ENCODE data around the gene GOLGA8S. TPM values are rescaled to one million over a fixed set of nuclear protein-coding genes. Genes with fewer than 3 reads are reported as not detected.
"Not testable (repeated sequence)": the region's sequence is repeated elsewhere in the genome, so short reads cannot be mapped to it uniquely, and the experiment has no call there.

Gene GOLGA8S
- polyA plus RNA-seq, 1 donor from 2014 or later: not detected

DNA sequence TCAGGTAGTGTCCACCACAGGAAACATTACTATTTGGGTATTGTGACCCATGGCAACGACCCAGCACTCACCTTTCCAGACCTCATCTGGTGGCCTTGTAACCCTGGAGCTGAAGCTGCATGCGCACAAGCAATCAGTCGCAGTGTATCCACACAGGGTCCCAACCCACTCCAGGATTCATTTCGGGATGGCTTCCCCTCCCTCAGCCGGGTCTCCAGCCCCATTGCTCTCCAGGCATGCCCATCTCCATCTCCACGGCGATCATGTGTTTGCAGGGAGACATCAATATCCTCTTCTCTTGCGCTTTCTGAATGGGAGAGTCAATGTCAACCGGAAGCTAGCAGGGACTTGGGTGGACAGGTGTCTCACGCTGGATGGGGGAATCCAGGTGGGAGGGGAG lies 57.3 kb downstream of the GOLGA8S start:
- no peaks in the 10 kb centered on the region for H3F3A ChIP-seq (ENCODE audit: insufficient read depth, low read length, poor library complexity, severe bottlenecking)
- TF ChIP-seq EZH2 (IDR thresholded peaks at IDR 0.05; ENCODE audit: borderline replicate concordance, insufficient read depth, low read length, poor library complexity, severe bottlenecking): no peak
- TF ChIP-seq EP300 (conservative IDR thresholded peaks at IDR 0.05; ENCODE audit: poor library complexity, severe bottlenecking): no peak
- TF ChIP-seq, protein P1, sequence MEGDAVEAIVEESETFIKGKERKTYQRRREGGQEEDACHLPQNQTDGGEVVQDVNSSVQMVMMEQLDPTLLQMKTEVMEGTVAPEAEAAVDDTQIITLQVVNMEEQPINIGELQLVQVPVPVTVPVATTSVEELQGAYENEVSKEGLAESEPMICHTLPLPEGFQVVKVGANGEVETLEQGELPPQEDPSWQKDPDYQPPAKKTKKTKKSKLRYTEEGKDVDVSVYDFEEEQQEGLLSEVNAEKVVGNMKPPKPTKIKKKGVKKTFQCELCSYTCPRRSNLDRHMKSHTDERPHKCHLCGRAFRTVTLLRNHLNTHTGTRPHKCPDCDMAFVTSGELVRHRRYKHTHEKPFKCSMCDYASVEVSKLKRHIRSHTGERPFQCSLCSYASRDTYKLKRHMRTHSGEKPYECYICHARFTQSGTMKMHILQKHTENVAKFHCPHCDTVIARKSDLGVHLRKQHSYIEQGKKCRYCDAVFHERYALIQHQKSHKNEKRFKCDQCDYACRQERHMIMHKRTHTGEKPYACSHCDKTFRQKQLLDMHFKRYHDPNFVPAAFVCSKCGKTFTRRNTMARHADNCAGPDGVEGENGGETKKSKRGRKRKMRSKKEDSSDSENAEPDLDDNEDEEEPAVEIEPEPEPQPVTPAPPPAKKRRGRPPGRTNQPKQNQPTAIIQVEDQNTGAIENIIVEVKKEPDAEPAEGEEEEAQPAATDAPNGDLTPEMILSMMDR (IDR thresholded peaks at IDR 0.05; ENCODE audit: poor library complexity, severe bottlenecking): no peak
- TF ChIP-seq SMC3 (conservative IDR thresholded peaks at IDR 0.05; ENCODE audit: poor library complexity): no peak
- no peak for TF ChIP-seq TAF1 (IDR thresholded peaks at IDR 0.05; ENCODE audit: low read depth)
- no peak for TF ChIP-seq POLR2AphosphoS5 (IDR thresholded peaks at IDR 0.05)
- TF ChIP-seq, protein P2, sequence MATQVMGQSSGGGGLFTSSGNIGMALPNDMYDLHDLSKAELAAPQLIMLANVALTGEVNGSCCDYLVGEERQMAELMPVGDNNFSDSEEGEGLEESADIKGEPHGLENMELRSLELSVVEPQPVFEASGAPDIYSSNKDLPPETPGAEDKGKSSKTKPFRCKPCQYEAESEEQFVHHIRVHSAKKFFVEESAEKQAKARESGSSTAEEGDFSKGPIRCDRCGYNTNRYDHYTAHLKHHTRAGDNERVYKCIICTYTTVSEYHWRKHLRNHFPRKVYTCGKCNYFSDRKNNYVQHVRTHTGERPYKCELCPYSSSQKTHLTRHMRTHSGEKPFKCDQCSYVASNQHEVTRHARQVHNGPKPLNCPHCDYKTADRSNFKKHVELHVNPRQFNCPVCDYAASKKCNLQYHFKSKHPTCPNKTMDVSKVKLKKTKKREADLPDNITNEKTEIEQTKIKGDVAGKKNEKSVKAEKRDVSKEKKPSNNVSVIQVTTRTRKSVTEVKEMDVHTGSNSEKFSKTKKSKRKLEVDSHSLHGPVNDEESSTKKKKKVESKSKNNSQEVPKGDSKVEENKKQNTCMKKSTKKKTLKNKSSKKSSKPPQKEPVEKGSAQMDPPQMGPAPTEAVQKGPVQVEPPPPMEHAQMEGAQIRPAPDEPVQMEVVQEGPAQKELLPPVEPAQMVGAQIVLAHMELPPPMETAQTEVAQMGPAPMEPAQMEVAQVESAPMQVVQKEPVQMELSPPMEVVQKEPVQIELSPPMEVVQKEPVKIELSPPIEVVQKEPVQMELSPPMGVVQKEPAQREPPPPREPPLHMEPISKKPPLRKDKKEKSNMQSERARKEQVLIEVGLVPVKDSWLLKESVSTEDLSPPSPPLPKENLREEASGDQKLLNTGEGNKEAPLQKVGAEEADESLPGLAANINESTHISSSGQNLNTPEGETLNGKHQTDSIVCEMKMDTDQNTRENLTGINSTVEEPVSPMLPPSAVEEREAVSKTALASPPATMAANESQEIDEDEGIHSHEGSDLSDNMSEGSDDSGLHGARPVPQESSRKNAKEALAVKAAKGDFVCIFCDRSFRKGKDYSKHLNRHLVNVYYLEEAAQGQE (IDR thresholded peaks at IDR 0.05; ENCODE audit: borderline replicate concordance): no peak
- TF ChIP-seq MXI1 (conservative IDR thresholded peaks at IDR 0.05; ENCODE audit: poor library complexity, severe bottlenecking): no peak
- TF ChIP-seq RAD21 (conservative IDR thresholded peaks at IDR 0.05): no peak
- no peak overlapping the region for H2AFZ ChIP-seq (ENCODE audit: low read depth, low read length)
- no peaks in the 10 kb centered on the region for H3K36me3 ChIP-seq (ENCODE audit: insufficient read depth, low read length)
- no peaks in the 10 kb centered on the region for H3K27me3 ChIP-seq (ENCODE audit: insufficient read depth, low read depth, low read length)
- H3K79me2 ChIP-seq (replicated peaks; ENCODE audit: insufficient read depth, low read length): no peaks in the 10 kb centered on the region
- H3K27ac ChIP-seq (ENCODE audit: low read length): no peak overlapping the region
- no peaks in the 10 kb centered on the region for H4K20me1 ChIP-seq (ENCODE audit: insufficient read depth)
- no peak overlapping the region for H3K4me3 ChIP-seq (ENCODE audit: low read length)
- no peak overlapping the region for H3K4me2 ChIP-seq (ENCODE audit: low read length)
- H3K9me2 ChIP-seq (ENCODE audit: insufficient read depth, low read length): no peaks in the 10 kb centered on the region
- no peaks in the 10 kb centered on the region for H3K9me3 ChIP-seq (ENCODE audit: low read length)
- H3K9ac ChIP-seq (ENCODE audit: low read length): no peak overlapping the region

DNA sequence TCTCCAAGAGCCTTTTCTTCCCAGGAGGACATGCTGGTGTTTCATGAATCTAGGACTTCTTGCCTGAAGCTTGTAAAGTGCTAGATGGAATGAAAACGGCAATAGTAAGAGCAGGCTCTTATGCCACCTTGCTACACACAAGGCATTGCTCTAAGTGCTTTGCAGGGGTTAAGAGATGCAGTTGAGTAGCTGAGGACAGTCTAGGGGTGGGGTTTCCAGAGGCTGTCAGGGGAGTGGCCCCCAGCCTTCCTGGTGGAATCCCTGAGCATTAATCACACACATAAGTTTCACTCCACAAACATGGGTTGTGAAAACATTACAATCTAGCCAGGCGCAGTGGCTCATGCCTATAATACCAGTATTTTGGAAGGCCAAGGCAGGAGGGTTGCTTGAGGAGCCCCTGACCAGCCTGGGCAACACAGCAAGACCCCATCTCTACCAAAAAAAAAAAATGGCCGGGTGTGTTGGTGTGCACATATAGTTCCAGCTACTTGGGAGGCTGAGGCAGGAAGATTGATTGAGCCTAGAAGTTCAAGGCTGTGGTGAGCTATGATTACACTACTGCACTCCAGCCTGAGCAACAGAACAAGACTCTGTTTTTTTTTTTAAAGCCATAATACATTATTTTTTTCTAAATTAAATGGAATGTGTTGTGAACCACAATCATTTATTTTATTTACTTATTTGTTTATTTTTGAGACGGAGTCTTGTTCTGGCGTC lies 58.5 kb downstream of the GOLGA8S start:
- not testable (repeated sequence) for H3F3A ChIP-seq (ENCODE audit: insufficient read depth, low read length, poor library complexity, severe bottlenecking); H3K36me3 ChIP-seq (ENCODE audit: insufficient read depth, low read length); H3K9me2 ChIP-seq (ENCODE audit: insufficient read depth, low read length)

More for the DNA sequence above, 58.5 kb downstream of the GOLGA8S start:
- H3K4me3 ChIP-seq (ENCODE audit: low read length); H3K27ac ChIP-seq (ENCODE audit: low read length); H4K20me1 ChIP-seq (ENCODE audit: insufficient read depth); H3K9me3 ChIP-seq (ENCODE audit: low read length); H3K4me2 ChIP-seq (ENCODE audit: low read length); H3K79me2 ChIP-seq (replicated peaks; ENCODE audit: insufficient read depth, low read length); H2AFZ ChIP-seq (ENCODE audit: low read depth, low read length); H3K27me3 ChIP-seq (ENCODE audit: insufficient read depth, low read depth, low read length); H3K9ac ChIP-seq (ENCODE audit: low read length): not testable (repeated sequence)

Small RNAs within 50 kb of the gene (small RNA-seq; reads per million reads assigned to genes)
- 0 reads per million in 3 experiments for gene RN7SL536P

Other genes with a start within 250 kb of the GOLGA8S start
- not detected in 2 replicates for gene GOLGA6L1, start 217.9 kb upstream of the GOLGA8S start, polyA plus RNA-seq
- not detected in 2 replicates for gene GOLGA6L26, start 20.6 kb upstream of the GOLGA8S start, polyA plus RNA-seq
- gene GOLGA6L2, start 92.5 kb downstream of the GOLGA8S start, polyA plus RNA-seq: not detected in 2 replicates
- 10.7 and 13.9 TPM in 2 replicates for gene MKRN3, start 210.9 kb downstream of the GOLGA8S start, polyA plus RNA-seq

Measured in neural cell (in vitro differentiated cells).